IPS DF 19.7 (cell line): ENCODE data around the gene NLN.
"Not testable (repeated sequence)": the region's sequence is repeated elsewhere in the genome, so short reads cannot be mapped to it uniquely, and the experiment has no call there.

ENCODE experiments used
- DNase-seq: peaks from one replicate; pipeline ENCODE4 v3.0.0-alpha.2; 2013; ENCODE audit warnings: low read depth, low spot score

The NLN gene

GRCh38 chr5:65832152-65832551, 110.1 kb downstream of the NLN start:
- DNase-seq: no peak

DNA sequence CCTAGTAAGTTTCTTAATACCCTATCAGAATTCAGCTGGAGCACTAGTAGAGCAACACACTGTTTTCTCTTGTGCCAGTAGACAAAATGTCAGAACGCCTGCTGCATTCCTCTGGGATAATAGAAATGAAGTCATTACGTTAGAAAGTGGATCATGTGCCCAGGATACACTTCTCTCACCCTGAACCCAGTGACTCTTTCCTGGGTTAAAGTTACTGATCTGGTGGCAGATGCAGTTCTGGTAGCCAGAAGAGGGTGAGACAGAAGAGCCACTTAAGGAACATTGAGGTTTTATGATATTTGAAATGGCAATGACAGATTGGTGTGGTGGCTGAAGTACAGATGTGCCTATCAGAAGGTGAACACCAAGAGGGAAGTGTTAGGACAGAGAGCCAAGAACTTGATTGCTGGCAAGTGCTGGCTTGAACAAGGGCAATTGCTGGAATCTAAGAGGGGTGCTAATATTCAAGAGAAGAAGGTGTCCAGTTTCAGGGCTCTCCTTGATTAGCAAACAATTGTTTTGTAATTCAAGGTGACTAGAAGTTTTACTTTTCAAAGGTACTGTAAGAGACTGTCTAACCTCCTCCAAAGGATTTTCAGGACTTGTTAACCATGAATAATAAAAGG, 110.7 kb downstream of the NLN start:
- DNase-seq: no peak

- DNase-seq: no peak
Measured at GRCh38 chr5:65833780-65834179, 111.8 kb downstream of the NLN start.

DNA sequence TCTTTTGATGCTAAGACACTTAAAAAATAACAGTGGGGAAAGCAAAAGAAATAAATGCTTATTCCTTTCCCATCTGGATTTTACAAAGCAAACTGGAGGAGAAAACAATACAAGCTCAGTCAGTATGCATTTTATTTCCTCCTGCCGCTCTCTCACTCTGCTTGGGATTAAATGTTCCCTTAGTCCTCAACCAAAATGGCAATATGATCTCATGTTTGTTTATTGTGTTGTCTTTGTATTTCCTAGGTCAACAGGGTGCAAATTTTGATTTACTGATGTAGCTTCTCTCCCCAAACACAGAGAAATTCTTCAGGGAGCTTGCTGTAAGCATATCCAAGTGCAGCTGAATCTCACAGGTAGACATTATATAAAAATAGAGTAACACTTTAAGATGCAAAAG, 112.3 kb downstream of the NLN start:
- no peak for DNase-seq

DNA sequence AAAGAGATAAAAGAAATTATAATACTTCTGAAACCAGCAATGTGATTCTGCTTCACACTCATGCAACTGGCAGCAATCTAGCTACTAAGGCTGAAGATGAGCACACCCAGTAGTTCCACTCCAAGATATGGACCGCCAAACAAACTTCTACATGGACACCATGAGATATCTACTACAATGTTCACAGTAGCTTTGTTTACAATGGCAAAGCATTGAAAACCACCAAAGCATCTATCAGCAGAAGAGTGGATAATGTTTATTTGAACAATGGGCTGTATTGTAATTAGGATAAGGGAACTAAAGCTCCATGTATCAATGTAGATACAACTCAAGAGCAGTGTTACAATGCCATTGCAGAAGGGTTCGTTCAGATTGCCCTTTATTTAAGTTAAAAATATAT, 113.2 kb downstream of the NLN start:
- no peak for DNase-seq

GRCh38 chr5:65837139-65837538, 115.1 kb downstream of the NLN start:
- no peak for DNase-seq

- DNase-seq: not testable (repeated sequence)
Measured at GRCh38 chr5:65839170-65839569, 117.2 kb downstream of the NLN start.

DNA sequence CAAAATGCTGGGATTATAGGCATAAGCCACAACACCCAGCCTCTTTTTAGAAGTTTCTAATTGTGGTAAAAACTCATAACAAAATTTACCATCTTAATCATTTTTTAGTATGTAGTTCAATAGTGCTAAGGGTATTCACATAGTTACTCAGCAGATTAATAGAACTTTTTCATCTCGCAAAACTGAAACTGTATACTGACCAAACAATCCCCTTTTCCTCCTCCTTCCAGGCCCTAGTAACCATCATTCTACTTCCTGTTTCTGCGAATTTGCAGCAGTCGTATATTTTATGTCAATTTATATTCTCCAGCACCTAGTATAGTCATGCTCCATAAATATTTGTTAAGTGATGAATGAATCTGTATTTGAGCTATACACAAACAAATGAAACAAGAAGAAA, 118.1 kb downstream of the NLN start:
- DNase-seq: no peak

DNA sequence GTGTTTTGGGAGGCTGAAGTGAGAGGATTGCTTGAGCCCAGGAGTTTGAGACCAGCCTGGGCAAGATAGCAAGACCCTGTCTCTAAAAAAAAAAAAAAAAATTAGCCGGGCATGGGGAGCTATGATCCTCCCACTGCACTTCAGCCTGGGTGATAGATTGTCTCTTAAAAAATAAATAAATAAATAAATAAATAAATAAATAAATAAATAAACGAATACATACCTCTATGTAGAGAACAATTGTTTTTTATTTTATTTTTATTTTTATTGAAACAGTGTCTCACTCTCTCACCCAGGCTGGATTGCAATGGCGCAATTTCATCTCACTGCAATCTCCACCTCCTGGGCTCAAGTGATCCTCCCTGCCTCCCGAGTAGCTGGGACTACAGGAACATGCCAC, 122.8 kb downstream of the NLN start:
- not testable (repeated sequence) for DNase-seq

DNA sequence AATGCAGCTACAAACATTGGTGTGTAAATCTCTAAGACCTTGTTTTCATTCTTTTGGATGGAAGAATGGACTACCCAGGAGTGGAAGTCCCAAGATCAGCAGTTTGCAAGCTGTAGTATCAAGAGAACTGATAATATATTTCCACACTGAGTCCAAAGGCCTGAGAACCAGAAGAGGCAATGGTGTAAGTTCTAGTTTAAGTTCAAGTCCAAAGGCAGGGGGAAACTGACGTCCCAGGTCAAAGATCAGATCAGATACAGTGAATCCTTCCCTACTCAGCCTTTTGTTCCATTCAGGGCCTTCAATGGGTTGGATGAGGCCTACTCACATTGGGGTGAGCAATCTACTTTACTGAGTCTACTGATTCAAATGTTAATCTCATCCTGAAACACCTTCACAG, 124.1 kb downstream of the NLN start:
- DNase-seq: no peak

- not testable (repeated sequence) for DNase-seq
Measured at GRCh38 chr5:65847019-65847418, 125.0 kb downstream of the NLN start.

DNA sequence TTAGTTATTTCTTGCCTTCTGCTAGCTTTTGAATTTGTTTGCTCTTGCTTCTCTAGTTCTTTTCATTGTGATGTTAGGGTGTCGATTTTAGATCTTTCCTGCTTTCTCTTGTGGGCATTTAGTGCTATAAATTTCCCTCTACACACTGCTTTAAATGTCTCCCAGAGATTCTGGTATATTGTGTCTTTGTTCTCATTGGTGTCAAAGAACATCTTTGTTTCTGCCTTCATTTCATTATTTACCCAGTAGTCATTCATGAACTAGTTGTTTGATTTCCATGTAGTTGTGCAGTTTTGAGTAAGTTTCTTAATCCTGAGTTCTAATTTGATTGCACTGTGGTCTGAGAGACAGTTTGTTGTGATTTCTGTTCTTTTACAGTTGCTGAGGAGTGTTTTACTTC, 127.9 kb downstream of the NLN start:
- not testable (repeated sequence) for DNase-seq

GRCh38 chr5:65854925-65855324, 132.9 kb downstream of the NLN start:
- DNase-seq: no peak

GRCh38 chr5:65855766-65856315, 133.8 kb downstream of the NLN start:
- no peak for DNase-seq

- DNase-seq: no peak
Measured at GRCh38 chr5:65856520-65856919, 134.5 kb downstream of the NLN start.

DNA sequence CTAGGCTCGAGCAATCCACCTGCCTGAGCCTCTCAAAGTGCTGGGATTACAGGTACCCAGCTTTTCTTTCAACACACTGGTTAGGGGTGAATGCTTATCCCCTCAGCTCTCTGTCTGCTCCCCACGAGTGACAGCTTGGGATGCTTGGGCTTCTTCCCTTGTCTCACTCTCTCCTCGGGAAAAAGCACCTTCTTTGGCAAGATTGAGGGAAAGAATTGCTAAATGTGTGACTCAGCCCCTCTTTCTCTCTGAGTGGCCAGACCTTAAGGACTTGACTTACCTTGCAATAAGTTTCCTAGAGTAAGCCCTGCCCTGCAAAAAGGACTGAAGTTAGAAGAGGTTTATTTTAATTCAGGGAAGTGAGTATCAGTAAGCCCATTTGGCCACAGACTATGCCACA, 136.3 kb downstream of the NLN start:
- no peak for DNase-seq

GRCh38 chr5:65861830-65862241, 139.8 kb downstream of the NLN start:
- DNase-seq: no peak

DNA sequence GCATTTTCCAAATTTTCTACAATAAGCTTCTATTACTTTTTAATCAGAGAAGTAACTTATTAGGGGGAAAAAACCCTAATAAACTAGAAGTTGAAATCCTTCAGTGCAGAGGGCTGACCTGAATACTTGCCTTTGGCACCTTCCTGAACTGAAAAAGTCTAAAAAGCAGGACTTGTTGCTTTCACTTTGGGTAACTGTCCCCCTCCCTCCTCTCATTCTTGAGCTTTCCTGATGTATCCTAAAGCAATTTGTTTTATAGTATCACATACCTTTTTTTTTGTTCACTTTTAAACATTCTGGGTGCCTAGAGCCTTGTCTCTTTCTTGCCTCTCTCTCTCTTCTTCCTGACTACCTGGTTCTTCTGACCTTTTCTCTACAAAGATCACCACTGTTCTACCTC, 140.4 kb downstream of the NLN start:
- DNase-seq: no peak

GRCh38 chr5:65863747-65864146, 141.7 kb downstream of the NLN start:
- no peak for DNase-seq

- no peak for DNase-seq
Measured at GRCh38 chr5:65866837-65867521, 145.0 kb downstream of the NLN start.

DNA sequence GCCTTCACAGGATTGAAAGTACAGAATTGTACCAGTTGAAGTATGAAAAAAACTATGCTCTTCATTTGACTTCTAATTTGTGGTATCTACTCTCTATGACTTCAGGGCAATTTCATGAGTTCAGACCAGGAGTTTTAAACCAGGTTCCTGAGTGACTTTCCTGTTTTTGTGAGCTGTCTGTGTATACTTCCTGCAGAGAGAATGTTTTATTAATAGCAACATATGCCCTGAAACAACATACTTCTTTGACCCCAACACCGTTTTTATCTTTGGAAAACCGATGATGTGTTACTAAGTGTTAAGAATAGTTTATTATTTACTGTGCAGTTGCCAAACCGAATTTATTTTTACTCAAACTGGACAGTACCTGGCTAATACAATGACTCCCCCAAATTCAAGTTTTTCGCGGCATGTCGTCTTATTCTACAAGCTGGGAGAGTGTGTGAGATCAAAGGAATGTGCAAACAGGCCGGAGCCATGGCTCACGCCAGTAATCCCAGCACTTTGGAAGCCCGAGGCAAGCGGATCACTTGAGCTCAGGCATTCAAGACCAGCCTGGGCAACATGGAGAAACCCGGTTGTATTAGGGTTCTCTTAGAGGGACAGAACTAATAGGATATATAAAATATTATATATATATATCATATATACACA, 145.7 kb downstream of the NLN start:
- DNase-seq: no peak

DNA sequence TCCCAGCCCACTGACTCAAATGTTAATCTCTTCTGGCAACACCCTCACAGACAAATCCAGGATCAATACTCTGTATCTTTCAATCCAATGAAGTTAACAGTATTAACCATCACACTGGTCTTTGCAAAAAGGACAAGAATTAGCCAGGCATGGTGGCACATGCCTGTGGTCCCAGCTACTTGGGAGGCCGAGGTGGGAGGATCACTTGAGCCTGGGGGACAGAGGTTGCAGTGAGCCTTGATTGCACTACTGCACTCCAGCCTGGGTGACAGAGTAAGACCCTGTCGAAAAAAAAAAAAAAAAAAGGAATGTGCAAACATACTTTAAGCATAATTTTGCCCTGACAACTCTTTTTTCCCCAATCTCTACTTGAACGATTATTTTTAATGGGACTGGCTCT, 146.5 kb downstream of the NLN start:
- no peak for DNase-seq

DNA sequence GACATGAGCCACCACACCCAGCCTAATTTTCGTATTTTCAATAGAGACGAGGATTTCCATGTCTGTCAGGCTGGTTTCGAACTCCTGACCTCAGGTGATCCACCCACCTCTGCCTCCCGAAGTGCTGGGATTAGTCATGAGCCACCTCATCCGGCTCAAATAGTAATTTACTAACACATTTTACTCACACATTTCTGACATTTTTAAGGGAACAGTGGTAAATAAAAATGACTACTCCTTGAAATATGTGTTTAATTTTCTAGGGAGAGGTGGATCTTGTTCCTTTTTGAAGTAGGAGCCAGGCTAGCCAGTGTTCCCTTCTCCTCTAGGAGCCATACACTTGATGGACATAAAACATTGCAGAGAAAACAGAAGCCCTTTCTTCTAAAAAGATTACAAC, 149.2 kb downstream of the NLN start:
- no peak for DNase-seq
